ENCODE data around the gene SV2C. TPM values are rescaled to one million over a fixed set of nuclear protein-coding genes. Genes with fewer than 3 reads are reported as not detected.
"Not testable (repeated sequence)": the region's sequence is repeated elsewhere in the genome, so short reads cannot be mapped to it uniquely, and the experiment has no call there.

The SV2C gene
- total RNA-seq, 2 donors from 2014 or later = 0.14 TPM

- Histone ChIP-seq H3K36me3 (no peaks in the 10 kb centered on the region), H3K4me1 (ENCODE audit: control insufficient read depth in 1 of 2, low read depth in 2 of 2) (peaks cover 14 to 24% of the 10 kb centered on the region in 2 donors), H3K27ac (no peak overlapping the region), H3K9me3 (no peaks in the 10 kb centered on the region), H3K27me3 (replicated peaks; ENCODE audit: insufficient read depth) (no peaks in the 10 kb centered on the region), H3K4me3 (no peak overlapping the region)
- ATAC-seq (ENCODE audit: insufficient number of reproducible peaks, low FRiP score, low read depth) (no peak), DNase-seq (ENCODE audit: low spot score) (no peak)
- no peak for TF ChIP-seq CTCF (IDR thresholded peaks at IDR 0.05)
Measured at GRCh38 chr5:76086095-76086494, 2.9 kb downstream of the SV2C start.

- ATAC-seq (ENCODE audit: insufficient number of reproducible peaks, low FRiP score, low read depth); H3K27me3 ChIP-seq (replicated peaks; ENCODE audit: insufficient read depth); H3K36me3 ChIP-seq; H3K27ac ChIP-seq; H3K9me3 ChIP-seq; DNase-seq (ENCODE audit: low spot score); H3K4me3 ChIP-seq; H3K4me1 ChIP-seq (ENCODE audit: control insufficient read depth in 1 of 2, low read depth in 2 of 2): not testable (repeated sequence)
Measured at GRCh38 chr5:76089156-76089555, 6.0 kb downstream of the SV2C start.

- no peaks in the 10 kb centered on the region for H3K27me3 ChIP-seq (replicated peaks; ENCODE audit: insufficient read depth)
- H3K4me3 ChIP-seq = no peak overlapping the region
- ATAC-seq (ENCODE audit: insufficient number of reproducible peaks, low FRiP score, low read depth) (no peak), DNase-seq (ENCODE audit: low spot score) (no peak)
- no peaks in the 10 kb centered on the region for H3K4me1 ChIP-seq (ENCODE audit: control insufficient read depth in 1 of 2, low read depth in 2 of 2)
- H3K27ac ChIP-seq = no peak overlapping the region
- no peaks in the 10 kb centered on the region for H3K36me3 ChIP-seq
- TF ChIP-seq CTCF (IDR thresholded peaks at IDR 0.05) = no peak
- no peaks in the 10 kb centered on the region for H3K9me3 ChIP-seq
Measured at GRCh38 chr5:76091351-76091750, 8.2 kb downstream of the SV2C start.

GRCh38 chr5:76099286-76099702 is 16.1 kb downstream of the SV2C start:
- Histone ChIP-seq H3K36me3 (no peaks in the 10 kb centered on the region), H3K27ac (no peak overlapping the region), H3K27me3 (replicated peaks; ENCODE audit: insufficient read depth) (no peaks in the 10 kb centered on the region), H3K9me3 (no peaks in the 10 kb centered on the region), H3K4me3 (no peak overlapping the region), H3K4me1 (ENCODE audit: control insufficient read depth in 1 of 2, low read depth in 2 of 2) (no peaks in the 10 kb centered on the region)
- TF ChIP-seq CTCF (IDR thresholded peaks at IDR 0.05) = no peak
- DNase-seq (ENCODE audit: low spot score) (no peak), ATAC-seq (ENCODE audit: insufficient number of reproducible peaks, low FRiP score, low read depth) (no peak)

- no peaks in the 10 kb centered on the region for H3K4me1 ChIP-seq (ENCODE audit: control insufficient read depth in 1 of 2, low read depth in 2 of 2)
- H3K27ac ChIP-seq = no peak overlapping the region
- ATAC-seq (ENCODE audit: insufficient number of reproducible peaks, low FRiP score, low read depth) = no peak
- H3K4me3 ChIP-seq = no peak overlapping the region
- DNase-seq (ENCODE audit: low spot score) = no peak
- no peaks in the 10 kb centered on the region for H3K36me3 ChIP-seq
- no peaks in the 10 kb centered on the region for H3K9me3 ChIP-seq
- no peaks in the 10 kb centered on the region for H3K27me3 ChIP-seq (replicated peaks; ENCODE audit: insufficient read depth)
- TF ChIP-seq CTCF (IDR thresholded peaks at IDR 0.05) = no peak
Measured at GRCh38 chr5:76099756-76100155, 16.6 kb downstream of the SV2C start.

- Histone ChIP-seq H3K9me3 (no peaks in the 10 kb centered on the region), H3K4me3 (no peak overlapping the region), H3K27me3 (replicated peaks; ENCODE audit: insufficient read depth) (no peaks in the 10 kb centered on the region), H3K4me1 (ENCODE audit: control insufficient read depth in 1 of 2, low read depth in 2 of 2) (no peaks in the 10 kb centered on the region), H3K36me3 (no peaks in the 10 kb centered on the region), H3K27ac (no peak overlapping the region)
- DNase-seq (ENCODE audit: low spot score) (no peak), ATAC-seq (ENCODE audit: insufficient number of reproducible peaks, low FRiP score, low read depth) (no peak)
- no peak for TF ChIP-seq CTCF (IDR thresholded peaks at IDR 0.05)
Measured at GRCh38 chr5:76104027-76104426, 20.8 kb downstream of the SV2C start.

All from thoracic aorta (tissue), 2 donors.